HG02678 (cell line): Measurements from ENCODE around the gene IMMP2L.

Experiments
- ATAC-seq: cut with Tn5 transposase; IDR thresholded peaks from one replicate; pipeline ENCODE4 v1.9.1; 2021; ENCODE audit warnings: mild to moderate bottlenecking, moderate library complexity; ENCODE audit not compliant: unreplicated experiment

Gene IMMP2L

GRCh38 chr7:111405621-111406020, 156.7 kb downstream of the IMMP2L start:
- ATAC-seq = no peak

GRCh38 chr7:111401516-111401915, 160.8 kb downstream of the IMMP2L start:
- ATAC-seq = no peak

- ATAC-seq = no peak
Measured at GRCh38 chr7:111400088-111400487, 162.2 kb downstream of the IMMP2L start.

GRCh38 chr7:111394891-111395290, 167.4 kb downstream of the IMMP2L start:
- no peak for ATAC-seq

- no peak for ATAC-seq
Measured at GRCh38 chr7:111393011-111393754, 169.1 kb downstream of the IMMP2L start.

- ATAC-seq = no peak
Measured at GRCh38 chr7:111392294-111392693, 170.0 kb downstream of the IMMP2L start.

GRCh38 chr7:111390000-111390399, 172.3 kb downstream of the IMMP2L start:
- no peak for ATAC-seq

- ATAC-seq = peak; percentile 72
Measured at GRCh38 chr7:111388912-111389311, 173.4 kb downstream of the IMMP2L start.

- no peak for ATAC-seq
Measured at GRCh38 chr7:111388016-111388415, 174.3 kb downstream of the IMMP2L start.

- ATAC-seq = no peak
Measured at GRCh38 chr7:111384065-111384891, 178.0 kb downstream of the IMMP2L start.

GRCh38 chr7:111383133-111383532, 179.2 kb downstream of the IMMP2L start:
- ATAC-seq = no peak

- ATAC-seq = no peak
Measured at GRCh38 chr7:111381590-111381989, 180.7 kb downstream of the IMMP2L start.

- ATAC-seq = no peak
Measured at GRCh38 chr7:111380945-111381344, 181.3 kb downstream of the IMMP2L start.

GRCh38 chr7:111374027-111374426, 188.3 kb downstream of the IMMP2L start:
- no peak for ATAC-seq

GRCh38 chr7:111371437-111371836, 190.9 kb downstream of the IMMP2L start:
- ATAC-seq = no peak

GRCh38 chr7:111370002-111370401, 192.3 kb downstream of the IMMP2L start:
- no peak for ATAC-seq

- ATAC-seq = no peak
Measured at GRCh38 chr7:111368381-111369065, 193.8 kb downstream of the IMMP2L start.

GRCh38 chr7:111364413-111364812, 197.9 kb downstream of the IMMP2L start:
- no peak for ATAC-seq

- no peak for ATAC-seq
Measured at GRCh38 chr7:111363099-111363498, 199.2 kb downstream of the IMMP2L start.

- ATAC-seq = no peak
Measured at GRCh38 chr7:111362506-111363054, 199.7 kb downstream of the IMMP2L start.

GRCh38 chr7:111358915-111359314, 203.4 kb downstream of the IMMP2L start:
- no peak for ATAC-seq
